HepG2 (cell line): ENCODE measurements around the gene MOAP1. TPM values are rescaled to one million over a fixed set of nuclear protein-coding genes. Genes with fewer than 3 reads are reported as not detected.

Experiments
- AGO2 ChIP-seq: fragments of 200-400 bp; formaldehyde crosslinking; optimal IDR thresholded peaks from 2 replicates; pipeline ENCODE3; 2017; ENCODE audit warnings: mild to moderate bottlenecking, low read depth, low read length, moderate library complexity
- BORCS8-MEF2B ChIP-seq: sonication (generic); formaldehyde crosslinking; IDR thresholded peaks from 2 replicates; pipeline ENCODE4 v1.8.0; 2022; ENCODE audit warnings: mild to moderate bottlenecking, missing genetic modification reagents
- CEBPG ChIP-seq: IDR thresholded peaks from 2 replicates; pipeline ENCODE4 v1.6.1; 2016
- FOXJ3 ChIP-seq: sonication (generic); formaldehyde crosslinking; IDR thresholded peaks from 2 replicates; pipeline ENCODE4 v1.4.0; 2020; ENCODE audit warnings: missing genetic modification reagents, mild to moderate bottlenecking, borderline replicate concordance
- MXI1 ChIP-seq: IDR thresholded peaks from 3 replicates; pipeline ENCODE4 v1.6.1; 2012; ENCODE audit warnings: low read depth, low read length, inconsistent platforms, borderline replicate concordance
- MYC ChIP-seq: sonication (generic); formaldehyde crosslinking; IDR thresholded peaks from 2 replicates; pipeline ENCODE4 v1.9.0; 2021; ENCODE audit warnings: missing genetic modification reagents, borderline replicate concordance
- NFATC3 ChIP-seq: sonication (generic); formaldehyde crosslinking; IDR thresholded peaks from 2 replicates; pipeline ENCODE4 v1.5.1; 2020; ENCODE audit warnings: mild to moderate bottlenecking, missing genetic modification reagents
- NFKB2 ChIP-seq: sonication (generic); formaldehyde crosslinking; IDR thresholded peaks from 2 replicates; pipeline ENCODE4 v1.4.0; 2020; ENCODE audit warnings: missing genetic modification reagents, borderline replicate concordance
- PHF5A ChIP-seq: IDR thresholded peaks from one replicate; pipeline ENCODE4 v1.6.1; 2018; ENCODE audit warnings: low read depth, missing genetic modification reagents; ENCODE audit not compliant: unreplicated experiment
- RXRA ChIP-seq: sonication (generic); formaldehyde crosslinking; IDR thresholded peaks from 2 replicates; pipeline ENCODE4 v1.5.1; 2020; ENCODE audit warnings: missing genetic modification reagents
- SAP130 ChIP-seq: IDR thresholded peaks from 2 replicates; pipeline ENCODE4 v1.6.1; 2016; ENCODE audit warnings: low read depth
- TBX2 ChIP-seq: sonication (generic); formaldehyde crosslinking; IDR thresholded peaks from 2 replicates; pipeline ENCODE4 v1.5.0; 2020; ENCODE audit warnings: missing genetic modification reagents, mild to moderate bottlenecking, borderline replicate concordance
- TOPORS ChIP-seq: sonication (generic); formaldehyde crosslinking; IDR thresholded peaks from 2 replicates; pipeline ENCODE4 v1.8.0; 2023; ENCODE audit warnings: mild to moderate bottlenecking, missing genetic modification reagents
- YY1 ChIP-seq: IDR thresholded peaks from 2 replicates; pipeline ENCODE4 v1.6.1; 2011; ENCODE audit warnings: low read length, low read depth, moderate library complexity, mild to moderate bottlenecking; ENCODE audit not compliant: insufficient read depth, insufficient replicate concordance
- ZBTB38 ChIP-seq: sonication (generic); formaldehyde crosslinking; IDR thresholded peaks from 2 replicates; pipeline ENCODE4 v1.5.1; 2020; ENCODE audit warnings: mild to moderate bottlenecking, missing genetic modification reagents
- ZFX ChIP-seq: sonication (generic); formaldehyde crosslinking; IDR thresholded peaks from 2 replicates; pipeline ENCODE4 v1.4.0; 2020; ENCODE audit warnings: mild to moderate bottlenecking, low read depth, missing genetic modification reagents, moderate library complexity
- ZNF335 ChIP-seq: sonication (generic); formaldehyde crosslinking; IDR thresholded peaks from 2 replicates; pipeline ENCODE4 v1.4.0; 2020; ENCODE audit warnings: missing genetic modification reagents
- polyA plus RNA-seq, 8 experiments: library from polyadenylated mRNA; depleted of rRNA in 3 of 8; stranded (reverse) in 7 of 8; unstranded in 1 of 8; fragments of >200 nt; fragmentation: Illumina TruSeq in 4 of 8; extraction: Trizol in 4 of 8; gene quantifications; 2 replicates each; pipeline versions ENCODE4 v1.2.1 to v1.2.3, GENCODE V29; 2011 to 2016; ENCODE audit warnings: low read depth in 4 of 8, missing spikeins in 1 of 8, mixed read lengths in 1 of 8; ENCODE audit not compliant: insufficient read depth in 1 of 8
- total RNA-seq, 5 experiments: library from RNA; depleted of rRNA; stranded (reverse); fragments of >200 nt; fragmentation: Illumina TruSeq; extraction: Trizol; gene quantifications; 2 replicates each; pipeline ENCODE4 v1.2.3, GENCODE V29; 2016; ENCODE audit warnings: low read depth in 1 of 5
- TF ChIP-seq, protein P1 (sequence below): sonication (generic); formaldehyde crosslinking; IDR thresholded peaks from 2 replicates; pipeline ENCODE4 v1.8.1; 2023; ENCODE audit warnings: mild to moderate bottlenecking, inconsistent platforms, moderate library complexity, missing genetic modification reagents, borderline replicate concordance
- TF ChIP-seq, protein P2 (sequence below): sonication (generic); formaldehyde crosslinking; IDR thresholded peaks from 2 replicates; pipeline ENCODE4 v1.4.0; 2020; ENCODE audit warnings: missing genetic modification reagents
- TF ChIP-seq, protein P3 (sequence below): sonication (generic); formaldehyde crosslinking; IDR thresholded peaks from 2 replicates; pipeline ENCODE4 v1.8.1; 2023; ENCODE audit warnings: mild to moderate bottlenecking, moderate library complexity, missing genetic modification reagents
- TF ChIP-seq, protein P4 (sequence below): sonication (generic); formaldehyde crosslinking; IDR thresholded peaks from 2 replicates; pipeline ENCODE4 v1.4.0; 2020; ENCODE audit warnings: missing genetic modification reagents
- TF ChIP-seq, protein P5 (sequence below), 2 experiments: fragments of 450-650 bp in 1 of 2; sonication (generic) in 1 of 2; formaldehyde crosslinking; IDR thresholded peaks; 2 replicates each; pipeline versions ENCODE4 v1.5.0 to v1.8.0; 2020 to 2022; ENCODE audit warnings: mild to moderate bottlenecking in 1 of 2, missing genetic modification reagents in 1 of 2
- TF ChIP-seq, protein P6 (sequence below): sonication (generic); formaldehyde crosslinking; IDR thresholded peaks from 2 replicates; pipeline ENCODE4 v1.5.1; 2020; ENCODE audit warnings: mild to moderate bottlenecking, moderate library complexity, missing genetic modification reagents

The MOAP1 gene
- total and polyA plus RNA-seq, 2 of the 13 experiments (the other 11 are each of a cell fraction or from before 2014, with no cell fraction given), result 14.6 to 47.0 TPM

DNA sequence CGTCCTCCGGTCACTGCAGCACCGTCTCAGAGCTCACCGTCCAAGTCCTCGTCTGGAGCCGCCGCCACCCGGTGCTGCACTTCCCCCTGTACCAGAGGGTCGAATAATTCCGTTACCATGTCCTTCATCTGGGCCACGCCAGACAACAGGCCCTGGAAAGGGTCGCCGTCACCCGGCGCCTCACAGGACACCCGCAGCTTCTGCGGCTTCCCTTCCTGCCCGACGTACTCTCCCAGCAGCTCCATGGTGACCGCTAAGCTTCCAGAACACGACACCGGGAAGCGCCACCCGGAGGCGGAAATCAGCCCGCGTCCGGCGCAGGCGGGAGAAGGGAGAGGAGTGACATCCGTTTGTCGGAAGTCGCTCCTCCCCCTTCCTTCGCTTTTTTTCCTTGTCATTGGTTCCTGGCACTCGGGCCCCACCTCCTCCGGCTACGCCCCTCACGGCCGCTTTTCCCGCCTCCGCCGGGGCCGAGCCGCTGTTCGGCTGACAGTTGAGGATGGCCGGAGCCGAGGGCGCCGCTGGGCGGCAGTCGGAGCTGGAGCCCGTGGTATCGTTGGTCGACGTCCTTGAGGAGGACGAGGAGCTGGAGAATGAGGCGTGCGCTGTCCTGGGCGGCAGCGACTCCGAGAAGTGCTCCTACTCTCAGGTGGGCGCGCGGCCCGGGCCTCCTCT is 22.2 kb upstream of the MOAP1 start, which contains the start of the genes GON7 and UBR7 (continued):
- peak; percentile 93; the same call in 2 of the 3 replicates for TF ChIP-seq MXI1
- TF ChIP-seq, protein P1, sequence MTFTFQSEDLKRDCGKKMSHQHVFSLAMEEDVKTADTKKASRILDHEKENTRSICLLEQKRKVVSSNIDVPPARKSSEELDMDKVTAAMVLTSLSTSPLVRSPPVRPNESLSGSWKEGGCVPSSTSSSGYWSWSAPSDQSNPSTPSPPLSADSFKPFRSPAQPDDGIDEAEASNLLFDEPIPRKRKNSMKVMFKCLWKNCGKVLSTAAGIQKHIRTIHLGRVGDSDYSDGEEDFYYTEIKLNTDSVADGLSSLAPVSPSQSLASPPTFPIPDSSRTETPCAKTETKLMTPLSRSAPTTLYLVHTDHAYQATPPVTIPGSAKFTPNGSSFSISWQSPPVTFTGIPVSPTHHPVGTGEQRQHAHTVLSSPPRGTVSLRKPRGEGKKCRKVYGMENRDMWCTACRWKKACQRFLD, result no peak
- TF ChIP-seq ZFX (CRISPR knock-in tag), result peak; percentile 92
- peak; percentile 87 for TF ChIP-seq ZNF335 (CRISPR knock-in tag)
- peak; percentile 72; the same call in 1 of the 2 replicates for TF ChIP-seq MYC (CRISPR knock-in tag)
- peak; percentile 64 for TF ChIP-seq AGO2
- TF ChIP-seq, protein P2, sequence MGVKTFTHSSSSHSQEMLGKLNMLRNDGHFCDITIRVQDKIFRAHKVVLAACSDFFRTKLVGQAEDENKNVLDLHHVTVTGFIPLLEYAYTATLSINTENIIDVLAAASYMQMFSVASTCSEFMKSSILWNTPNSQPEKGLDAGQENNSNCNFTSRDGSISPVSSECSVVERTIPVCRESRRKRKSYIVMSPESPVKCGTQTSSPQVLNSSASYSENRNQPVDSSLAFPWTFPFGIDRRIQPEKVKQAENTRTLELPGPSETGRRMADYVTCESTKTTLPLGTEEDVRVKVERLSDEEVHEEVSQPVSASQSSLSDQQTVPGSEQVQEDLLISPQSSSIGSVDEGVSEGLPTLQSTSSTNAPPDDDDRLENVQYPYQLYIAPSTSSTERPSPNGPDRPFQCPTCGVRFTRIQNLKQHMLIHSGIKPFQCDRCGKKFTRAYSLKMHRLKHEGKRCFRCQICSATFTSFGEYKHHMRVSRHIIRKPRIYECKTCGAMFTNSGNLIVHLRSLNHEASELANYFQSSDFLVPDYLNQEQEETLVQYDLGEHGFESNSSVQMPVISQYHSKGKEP (CRISPR knock-in tag), result no peak
- TF ChIP-seq, protein P3, sequence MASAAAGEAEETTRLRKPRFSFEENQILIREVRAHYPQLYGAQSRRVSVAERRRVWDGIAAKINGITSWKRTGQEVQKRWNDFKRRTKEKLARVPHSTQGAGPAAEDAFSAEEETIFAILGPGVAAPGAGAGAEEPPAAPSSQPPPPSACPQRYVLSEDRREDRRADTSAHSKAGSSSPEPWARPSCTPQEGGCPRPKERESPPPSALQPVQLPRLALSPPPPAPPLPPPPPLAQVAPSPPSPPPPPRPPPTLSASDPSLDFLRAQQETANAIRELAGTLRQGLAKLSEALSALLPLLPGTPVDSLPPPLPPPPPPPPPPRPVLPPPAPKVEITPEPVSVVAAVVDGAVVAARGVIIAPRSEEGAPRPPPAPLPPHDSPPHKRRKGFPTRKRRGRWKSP (CRISPR knock-in tag), result 0 out of 2 replicates have a peak, but pooled peaks have one; percentile 50
- TF ChIP-seq YY1, result peak; percentile 63
- peak; percentile 82; the same call in 1 of the 2 replicates for TF ChIP-seq NFATC3 (CRISPR knock-in tag)
- TF ChIP-seq, protein P4, sequence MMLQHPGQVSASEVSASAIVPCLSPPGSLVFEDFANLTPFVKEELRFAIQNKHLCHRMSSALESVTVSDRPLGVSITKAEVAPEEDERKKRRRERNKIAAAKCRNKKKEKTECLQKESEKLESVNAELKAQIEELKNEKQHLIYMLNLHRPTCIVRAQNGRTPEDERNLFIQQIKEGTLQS (CRISPR knock-in tag), result 0 out of 2 replicates have a peak, but pooled peaks have one; percentile 8
- TF ChIP-seq RXRA (CRISPR knock-in tag), result peak; percentile 60; the same call in 1 of the 2 replicates
- no peak for TF ChIP-seq PHF5A (CRISPR knock-in tag)
- TF ChIP-seq, protein P5, sequence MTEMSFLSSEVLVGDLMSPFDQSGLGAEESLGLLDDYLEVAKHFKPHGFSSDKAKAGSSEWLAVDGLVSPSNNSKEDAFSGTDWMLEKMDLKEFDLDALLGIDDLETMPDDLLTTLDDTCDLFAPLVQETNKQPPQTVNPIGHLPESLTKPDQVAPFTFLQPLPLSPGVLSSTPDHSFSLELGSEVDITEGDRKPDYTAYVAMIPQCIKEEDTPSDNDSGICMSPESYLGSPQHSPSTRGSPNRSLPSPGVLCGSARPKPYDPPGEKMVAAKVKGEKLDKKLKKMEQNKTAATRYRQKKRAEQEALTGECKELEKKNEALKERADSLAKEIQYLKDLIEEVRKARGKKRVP (CRISPR knock-in tag; IDR thresholded peaks at IDR 0.05), result peak in 1 of 2 experiments; percentile 62; a peak in 2 of 4 replicates
- peak; percentile 64; the same call in 1 of the 2 replicates for TF ChIP-seq TOPORS (CRISPR knock-in tag)
- peak; percentile 91; the same call in 1 of the 2 replicates for TF ChIP-seq NFKB2
- TF ChIP-seq FOXJ3, result peak; percentile 57
- peak; percentile 6; the same call in 1 of the 2 replicates for TF ChIP-seq CEBPG
- TF ChIP-seq, protein P6, sequence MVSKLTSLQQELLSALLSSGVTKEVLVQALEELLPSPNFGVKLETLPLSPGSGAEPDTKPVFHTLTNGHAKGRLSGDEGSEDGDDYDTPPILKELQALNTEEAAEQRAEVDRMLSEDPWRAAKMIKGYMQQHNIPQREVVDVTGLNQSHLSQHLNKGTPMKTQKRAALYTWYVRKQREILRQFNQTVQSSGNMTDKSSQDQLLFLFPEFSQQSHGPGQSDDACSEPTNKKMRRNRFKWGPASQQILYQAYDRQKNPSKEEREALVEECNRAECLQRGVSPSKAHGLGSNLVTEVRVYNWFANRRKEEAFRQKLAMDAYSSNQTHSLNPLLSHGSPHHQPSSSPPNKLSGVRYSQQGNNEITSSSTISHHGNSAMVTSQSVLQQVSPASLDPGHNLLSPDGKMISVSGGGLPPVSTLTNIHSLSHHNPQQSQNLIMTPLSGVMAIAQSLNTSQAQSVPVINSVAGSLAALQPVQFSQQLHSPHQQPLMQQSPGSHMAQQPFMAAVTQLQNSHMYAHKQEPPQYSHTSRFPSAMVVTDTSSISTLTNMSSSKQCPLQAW (CRISPR knock-in tag), result peak; percentile 67
- peak; percentile 92 for TF ChIP-seq TBX2 (CRISPR knock-in tag)
- TF ChIP-seq BORCS8-MEF2B (CRISPR knock-in tag), result peak; percentile 82
- TF ChIP-seq SAP130 (CRISPR knock-in tag), result peak; percentile 98
- peak; percentile 77 for TF ChIP-seq ZBTB38 (CRISPR knock-in tag)
